ENCODE measurements around the gene ACTN2. TPM values are rescaled to one million over a fixed set of nuclear protein-coding genes. Genes with fewer than 3 reads are reported as not detected.

ACTN2 gene
- total RNA-seq, 2 donors from 2014 or later: 0.07 TPM; not detected in 1

DNA sequence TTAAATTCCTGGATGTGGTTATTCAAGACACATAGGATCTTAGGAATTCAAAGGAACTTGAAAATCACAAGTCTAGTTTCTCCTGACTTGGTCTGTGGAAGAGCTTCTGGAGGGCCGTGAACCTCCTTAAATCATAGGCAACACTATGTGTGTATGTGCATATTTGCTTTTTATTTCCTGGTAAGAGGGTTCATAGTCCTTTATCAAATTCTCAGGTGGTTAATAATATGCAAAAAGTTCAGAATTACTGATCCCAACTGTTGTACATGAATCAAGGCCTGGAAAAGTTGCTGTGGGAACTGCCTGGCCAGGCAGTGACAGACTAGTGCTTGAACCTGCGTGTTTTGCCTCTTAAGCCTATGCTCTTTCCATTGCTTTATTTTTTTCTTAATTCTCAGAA, 121.7 kb downstream of the ACTN2 start:
- no peaks in the 10 kb centered on the region for H3K9me3 Mint-ChIP-seq
- no peak overlapping the region for H3K4me3 Mint-ChIP-seq
- DNase-seq: no peak
- ATAC-seq (replicated peaks in 1 of 2): no peak
- H3K36me3 Mint-ChIP-seq (ENCODE audit: insufficient read depth in 2 of 2): peaks cover 13 to 28% of the 10 kb centered on the region in 2 donors
- no peaks in the 10 kb centered on the region for H3K27me3 Mint-ChIP-seq (ENCODE audit: low read depth)
- peaks cover 8% of the 10 kb centered on the region for H3K4me1 Mint-ChIP-seq (ENCODE audit: low read depth)
- H3K27ac Mint-ChIP-seq: peak overlapping the region; percentile 75

DNA sequence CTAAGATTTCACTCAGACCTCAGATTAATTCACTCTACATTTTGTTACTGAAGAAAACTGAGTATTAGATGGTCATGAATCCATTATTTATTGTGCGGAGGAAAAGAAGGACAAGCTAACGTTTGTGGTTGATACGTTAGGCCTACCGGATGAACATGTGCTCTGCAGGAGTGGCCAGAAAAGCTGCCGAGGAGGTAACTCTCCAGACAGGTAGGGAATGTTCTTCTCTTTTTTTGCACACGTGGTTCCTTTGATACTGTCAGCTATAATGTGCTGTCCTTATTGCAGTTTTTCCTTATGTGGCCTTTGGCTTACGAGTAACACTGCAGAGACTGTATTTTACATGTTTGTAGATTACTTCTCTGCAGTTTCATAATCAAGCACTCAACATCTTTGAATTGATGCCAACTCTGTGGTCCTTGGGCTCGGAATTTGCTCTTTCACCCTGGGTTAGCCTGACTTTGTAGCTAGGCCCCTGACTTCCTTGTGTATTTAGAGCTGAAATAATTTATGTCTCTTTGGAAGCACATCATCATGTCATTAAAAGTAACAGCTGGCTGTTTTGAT, 122.3 kb downstream of the ACTN2 start:
- Mint-ChIP-seq H3K4me1 (ENCODE audit: low read depth) (peaks cover 8% of the 10 kb centered on the region), H3K4me3 (no peak overlapping the region), H3K36me3 (ENCODE audit: insufficient read depth in 2 of 2) (peaks cover 14 to 31% of the 10 kb centered on the region in 2 donors), H3K27me3 (ENCODE audit: low read depth) (no peaks in the 10 kb centered on the region), H3K27ac (no peak overlapping the region), H3K9me3 (no peaks in the 10 kb centered on the region)
- no peak for ATAC-seq (replicated peaks in 1 of 2)
- DNase-seq: no peak

DNA sequence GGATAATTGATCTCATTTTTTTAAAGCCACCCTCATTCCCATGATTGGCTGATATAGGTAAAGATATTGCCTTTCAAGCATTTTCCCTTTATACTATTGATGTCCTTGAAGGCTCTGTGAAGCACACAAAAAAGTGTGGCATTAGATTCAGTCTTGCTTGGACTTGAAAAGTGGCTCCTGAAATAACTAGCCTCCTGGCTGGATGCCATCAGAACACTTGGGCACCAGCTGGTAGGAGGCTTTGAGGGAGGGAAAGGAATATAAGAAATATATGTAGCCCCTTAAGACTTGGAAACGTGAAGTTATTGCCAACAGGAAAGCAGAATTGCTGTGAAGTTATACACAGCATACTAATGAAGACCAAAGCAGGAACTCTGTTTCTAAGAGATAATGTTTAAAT, 122.8 kb downstream of the ACTN2 start:
- no peak overlapping the region for H3K27ac Mint-ChIP-seq
- H3K27me3 Mint-ChIP-seq (ENCODE audit: low read depth): no peaks in the 10 kb centered on the region
- H3K9me3 Mint-ChIP-seq: no peaks in the 10 kb centered on the region
- H3K36me3 Mint-ChIP-seq (ENCODE audit: insufficient read depth in 2 of 2): peaks cover 15 to 33% of the 10 kb centered on the region in 2 donors
- DNase-seq (no peak), ATAC-seq (replicated peaks in 1 of 2) (no peak)
- no peak overlapping the region for H3K4me3 Mint-ChIP-seq
- peaks cover 8% of the 10 kb centered on the region for H3K4me1 Mint-ChIP-seq (ENCODE audit: low read depth)

DNA sequence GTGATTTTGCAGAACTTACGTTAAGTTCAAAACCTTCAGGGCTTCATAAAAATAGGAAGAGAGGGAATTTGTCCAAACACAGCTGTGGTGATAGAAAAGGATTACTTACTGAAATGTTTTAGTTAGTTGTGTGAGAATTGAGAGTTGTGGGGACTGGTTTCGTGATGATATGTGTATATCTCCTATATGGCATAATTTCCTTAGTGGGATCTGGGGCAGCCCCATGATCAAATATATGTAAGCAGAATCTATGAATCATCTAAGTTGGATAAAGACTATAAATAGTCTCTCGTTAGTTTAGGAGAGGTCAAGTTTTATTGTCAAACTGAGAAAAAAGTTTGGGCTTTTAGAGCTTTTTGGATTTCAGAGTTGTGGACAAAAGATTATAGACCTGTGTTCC, 123.7 kb downstream of the ACTN2 start:
- Mint-ChIP-seq H3K27me3 (ENCODE audit: low read depth) (no peaks in the 10 kb centered on the region), H3K4me1 (ENCODE audit: low read depth) (peaks cover 8% of the 10 kb centered on the region), H3K9me3 (no peaks in the 10 kb centered on the region), H3K4me3 (no peak overlapping the region), H3K36me3 (ENCODE audit: insufficient read depth in 2 of 2) (peaks cover 15 to 33% of the 10 kb centered on the region in 2 donors), H3K27ac (peak overlapping the region; percentile 13)
- no peak for ATAC-seq (replicated peaks in 1 of 2)
- DNase-seq: no peak

DNA sequence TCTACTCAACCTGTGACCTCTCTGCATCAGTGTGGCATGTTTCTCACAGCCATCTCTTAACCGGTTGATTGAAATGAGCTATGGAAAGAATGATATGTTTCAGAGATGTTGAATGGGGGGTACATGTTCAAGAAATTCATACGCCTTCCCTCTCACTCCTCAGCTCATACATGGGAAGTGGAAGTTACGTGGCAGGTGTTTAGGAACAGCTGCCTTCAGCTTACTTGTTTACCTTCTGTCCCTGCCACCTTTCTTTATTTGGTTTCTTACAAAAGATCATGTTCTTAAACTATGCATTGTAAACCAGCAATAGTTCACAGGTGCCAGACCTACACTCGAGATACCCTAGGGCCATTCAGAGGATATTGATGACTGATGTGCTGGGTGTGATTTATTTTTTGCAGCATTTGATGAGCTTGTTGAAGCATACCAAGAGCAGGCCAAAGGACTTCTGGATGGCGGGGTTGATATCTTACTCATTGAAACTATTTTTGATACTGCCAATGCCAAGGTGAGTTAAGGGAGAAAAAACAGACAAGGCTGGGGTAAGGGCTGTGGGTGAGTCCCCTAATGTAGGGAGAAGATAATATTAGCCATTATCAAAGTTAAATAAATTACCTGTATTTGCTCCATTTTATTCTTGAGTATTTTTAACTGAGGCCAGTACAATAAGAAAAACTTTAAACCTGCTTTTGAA, 126.2 kb downstream of the ACTN2 start:
- Mint-ChIP-seq H3K4me1 (ENCODE audit: low read depth) (peaks cover 8% of the 10 kb centered on the region), H3K27ac (no peak overlapping the region), H3K36me3 (ENCODE audit: insufficient read depth in 2 of 2) (peaks cover 15 to 32% of the 10 kb centered on the region in 2 donors), H3K4me3 (no peak overlapping the region), H3K9me3 (no peaks in the 10 kb centered on the region), H3K27me3 (ENCODE audit: low read depth) (no peaks in the 10 kb centered on the region)
- ATAC-seq (replicated peaks in 1 of 2) (no peak), DNase-seq (no peak)

Other genes starting within 250 kb of the ACTN2 start
- gene LGALS8, start 162.5 kb upstream of the ACTN2 start, total RNA-seq: 10 to 100 TPM; 70.1 to 96.9 TPM
- 10 to 100 TPM; 45.2 to 57.1 TPM for gene HEATR1, start 82.0 kb upstream of the ACTN2 start, total RNA-seq
- 10 to 100 TPM; 61.1 to 69.8 TPM for gene MTR, start 108.8 kb downstream of the ACTN2 start, total RNA-seq